Bronchial epithelial cell (primary cell): ENCODE results near the gene KCNA1. TPM values are rescaled to one million over a fixed set of nuclear protein-coding genes. Genes with fewer than 3 reads are reported as not detected.

Experiments used
- DNase-seq: peaks from one replicate; pipeline ENCODE4 v3.0.0-alpha.2; 2010; ENCODE audit warnings: low read depth
- FAIRE-seq: peaks from 2 replicates; lab custom pipeline; 2011; peaks lifted over from hg19 to GRCh38; lab: Jason Lieb, UNC
- H3K27me3 ChIP-seq: 2 replicates; pipeline ENCODE4 v1.5.1; 2011; ENCODE audit warnings: low read length; ENCODE audit not compliant: control insufficient read depth, insufficient read depth
- H3K36me3 ChIP-seq: 2 replicates; pipeline ENCODE4 v1.5.1; 2011; ENCODE audit warnings: low read length; ENCODE audit not compliant: control insufficient read depth, insufficient read depth
- H3K4me3 ChIP-seq: 2 replicates; pipeline ENCODE4 v1.5.1; 2011; ENCODE audit warnings: mild to moderate bottlenecking, low read depth, low read length, control low read depth
- total RNA-seq: library from RNA; depleted of rRNA; stranded (reverse); fragments of >200 nt; gene quantifications from 2 replicates; pipeline ENCODE4 v1.2.1, GENCODE V29; 2014
- TF ChIP-seq, protein P1 (sequence below): IDR thresholded peaks from 2 replicates; pipeline ENCODE4 v1.5.1; 2011; ENCODE audit warnings: mild to moderate bottlenecking, moderate library complexity, low read length, control low read depth, inconsistent platforms; ENCODE audit not compliant: insufficient read depth, severe bottlenecking

KCNA1 gene
- total RNA-seq, 1 donor from 2014 or later = not detected

DNA sequence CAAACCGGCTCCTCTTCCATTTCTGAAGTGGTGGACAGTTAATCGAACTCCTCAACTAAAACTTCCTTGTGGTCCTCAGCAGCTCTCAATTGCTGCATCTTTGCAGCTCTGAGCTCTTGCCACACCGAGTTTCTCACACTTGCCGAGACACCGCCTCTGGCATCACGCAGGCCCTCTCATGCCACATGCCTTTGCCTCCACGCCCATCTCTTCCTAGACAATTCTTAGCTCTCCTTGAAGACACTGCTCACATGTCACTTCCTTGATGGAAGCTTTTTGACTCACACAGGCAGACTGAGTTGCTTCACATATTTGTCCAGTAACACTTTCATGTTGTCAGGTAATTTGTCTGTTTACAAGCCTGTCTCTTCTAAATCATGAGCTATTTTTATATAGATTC lies 29.2 kb downstream of the KCNA1 start:
- DNase-seq = peak; percentile 56
- H3K27me3 ChIP-seq = no peaks in the 10 kb centered on the region
- FAIRE-seq = peak; percentile 96

DNA sequence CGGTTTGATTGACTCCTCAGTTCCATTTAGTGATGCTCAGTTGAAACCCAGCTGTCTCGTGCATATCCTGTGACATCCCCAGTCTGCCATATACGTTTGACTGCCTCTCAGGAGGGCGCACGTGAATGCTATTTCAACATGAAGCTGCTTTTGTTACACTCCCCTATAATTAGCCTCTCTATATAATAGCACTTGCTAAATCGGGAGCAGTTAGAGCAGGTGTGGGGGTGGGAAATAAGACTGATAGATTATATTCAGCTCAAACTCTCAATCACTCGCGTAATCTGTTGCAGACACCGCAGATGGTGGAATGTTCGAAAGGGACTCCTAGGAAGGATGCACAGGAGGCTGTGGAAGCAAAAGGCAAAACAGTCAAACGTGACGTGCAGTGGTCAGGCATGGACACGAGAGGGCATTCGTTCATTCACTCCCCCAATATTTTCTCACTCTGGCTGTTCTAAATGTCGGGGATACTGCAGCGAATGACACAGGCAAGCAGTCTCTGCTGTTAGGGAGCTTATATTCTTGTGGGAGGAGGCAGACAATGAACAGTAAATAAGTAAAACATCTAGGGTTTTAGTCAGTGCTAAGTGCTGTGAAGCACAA lies 29.8 kb downstream of the KCNA1 start:
- H3K36me3 ChIP-seq = no peaks in the 10 kb centered on the region
- FAIRE-seq (peak; percentile 23), DNase-seq (no peak)
- no peaks in the 10 kb centered on the region for H3K27me3 ChIP-seq
- no peak overlapping the region for H3K4me3 ChIP-seq
- TF ChIP-seq, protein P1, sequence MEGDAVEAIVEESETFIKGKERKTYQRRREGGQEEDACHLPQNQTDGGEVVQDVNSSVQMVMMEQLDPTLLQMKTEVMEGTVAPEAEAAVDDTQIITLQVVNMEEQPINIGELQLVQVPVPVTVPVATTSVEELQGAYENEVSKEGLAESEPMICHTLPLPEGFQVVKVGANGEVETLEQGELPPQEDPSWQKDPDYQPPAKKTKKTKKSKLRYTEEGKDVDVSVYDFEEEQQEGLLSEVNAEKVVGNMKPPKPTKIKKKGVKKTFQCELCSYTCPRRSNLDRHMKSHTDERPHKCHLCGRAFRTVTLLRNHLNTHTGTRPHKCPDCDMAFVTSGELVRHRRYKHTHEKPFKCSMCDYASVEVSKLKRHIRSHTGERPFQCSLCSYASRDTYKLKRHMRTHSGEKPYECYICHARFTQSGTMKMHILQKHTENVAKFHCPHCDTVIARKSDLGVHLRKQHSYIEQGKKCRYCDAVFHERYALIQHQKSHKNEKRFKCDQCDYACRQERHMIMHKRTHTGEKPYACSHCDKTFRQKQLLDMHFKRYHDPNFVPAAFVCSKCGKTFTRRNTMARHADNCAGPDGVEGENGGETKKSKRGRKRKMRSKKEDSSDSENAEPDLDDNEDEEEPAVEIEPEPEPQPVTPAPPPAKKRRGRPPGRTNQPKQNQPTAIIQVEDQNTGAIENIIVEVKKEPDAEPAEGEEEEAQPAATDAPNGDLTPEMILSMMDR = no peak

More for the DNA sequence above, 29.2 kb downstream of the KCNA1 start:
- no peaks in the 10 kb centered on the region for H3K36me3 ChIP-seq
- TF ChIP-seq, protein P1 = no peak
- H3K4me3 ChIP-seq = no peak overlapping the region

DNA sequence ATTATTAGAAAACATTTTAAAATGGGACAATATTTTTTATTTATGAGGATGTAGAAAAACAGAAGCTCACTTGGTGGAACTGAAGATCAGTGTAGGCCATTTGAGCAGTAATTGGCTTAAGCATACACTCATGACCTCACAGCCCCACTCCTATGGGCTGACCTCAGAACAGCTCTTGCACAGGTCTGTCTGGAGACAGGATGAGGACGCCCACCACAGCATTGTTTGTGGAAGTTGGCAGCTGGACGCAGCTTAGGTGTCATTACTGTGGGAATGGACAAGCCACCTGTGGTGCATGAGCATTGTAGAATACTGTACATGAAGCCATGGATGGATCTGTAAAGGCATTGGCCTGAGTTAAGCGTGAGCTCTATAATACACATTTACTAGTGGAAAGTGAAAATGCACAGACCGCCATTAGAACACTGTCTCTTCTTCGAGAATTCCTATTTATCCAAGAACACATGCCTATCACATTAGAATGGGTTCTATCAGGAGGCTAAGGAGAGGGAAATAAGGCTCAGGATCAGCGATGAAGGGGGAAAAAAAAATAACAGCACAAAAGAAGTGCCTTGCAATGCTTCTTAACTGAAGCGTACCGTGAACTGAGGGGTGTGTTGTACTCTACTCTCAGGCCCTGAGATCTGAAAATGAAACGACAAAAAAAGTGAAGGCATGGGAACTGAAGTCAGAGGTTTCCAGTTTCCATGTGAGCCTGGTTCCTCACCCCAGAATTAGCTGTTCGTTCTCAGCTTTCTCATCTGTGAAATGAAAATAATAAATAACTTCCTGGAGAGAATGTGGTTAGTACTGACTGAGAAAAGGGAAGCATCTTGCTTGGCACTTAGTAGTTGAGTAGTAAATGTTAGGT lies 33.6 kb downstream of the KCNA1 start:
- no peaks in the 10 kb centered on the region for H3K27me3 ChIP-seq
- FAIRE-seq = no peak
- DNase-seq = no peak

DNA sequence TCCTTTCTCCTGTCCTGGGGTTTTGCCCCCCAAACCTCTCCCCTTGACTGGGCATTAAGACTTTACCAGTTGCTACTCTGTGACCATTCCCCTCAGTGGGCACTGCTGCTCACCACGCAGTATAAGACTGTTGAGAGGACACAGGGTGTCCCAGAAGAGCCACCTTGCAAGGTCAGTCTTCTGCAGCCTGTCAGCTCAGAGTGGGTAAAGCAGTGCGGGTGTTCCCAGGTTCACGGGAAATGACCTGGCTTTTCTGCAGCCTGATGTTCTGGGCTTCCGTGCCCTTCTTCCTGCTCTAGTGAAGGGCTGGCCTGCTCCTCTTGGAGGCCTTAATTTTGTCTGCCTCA lies 34.2 kb downstream of the KCNA1 start:
- DNase-seq (no peak), FAIRE-seq (no peak)
- Histone ChIP-seq H3K27me3 (no peaks in the 10 kb centered on the region), H3K36me3 (no peaks in the 10 kb centered on the region), H3K4me3 (no peak overlapping the region)
- TF ChIP-seq, protein P1 = no peak

More for the DNA sequence above, 33.6 kb downstream of the KCNA1 start:
- TF ChIP-seq, protein P1 = no peak
- Histone ChIP-seq H3K4me3 (no peak overlapping the region), H3K36me3 (no peaks in the 10 kb centered on the region)

DNA sequence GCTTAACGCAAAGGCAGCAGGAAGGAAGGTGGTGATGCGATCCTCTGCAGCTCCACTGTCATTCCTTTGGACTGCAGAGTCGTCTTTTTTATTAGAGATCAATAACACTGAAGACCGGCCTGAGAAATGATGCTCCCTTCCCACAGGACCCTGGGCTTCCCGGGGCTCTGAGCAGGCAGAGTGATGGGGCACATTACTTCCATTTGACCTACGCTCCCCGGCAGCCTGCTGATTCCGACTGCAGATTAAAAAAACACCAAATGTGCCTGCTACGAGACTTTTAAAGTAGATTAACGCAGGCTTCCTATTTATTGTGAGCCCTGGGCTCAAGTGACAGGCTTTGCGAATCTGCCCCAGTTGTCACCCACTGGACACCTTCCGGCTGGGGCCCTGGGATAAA lies 37.5 kb downstream of the KCNA1 start:
- TF ChIP-seq, protein P1 = no peak
- DNase-seq (no peak), FAIRE-seq (no peak)
- Histone ChIP-seq H3K27me3 (no peaks in the 10 kb centered on the region), H3K36me3 (no peaks in the 10 kb centered on the region), H3K4me3 (no peak overlapping the region)
